ENCODE results near the gene DHX15.

The DHX15 gene

DNA sequence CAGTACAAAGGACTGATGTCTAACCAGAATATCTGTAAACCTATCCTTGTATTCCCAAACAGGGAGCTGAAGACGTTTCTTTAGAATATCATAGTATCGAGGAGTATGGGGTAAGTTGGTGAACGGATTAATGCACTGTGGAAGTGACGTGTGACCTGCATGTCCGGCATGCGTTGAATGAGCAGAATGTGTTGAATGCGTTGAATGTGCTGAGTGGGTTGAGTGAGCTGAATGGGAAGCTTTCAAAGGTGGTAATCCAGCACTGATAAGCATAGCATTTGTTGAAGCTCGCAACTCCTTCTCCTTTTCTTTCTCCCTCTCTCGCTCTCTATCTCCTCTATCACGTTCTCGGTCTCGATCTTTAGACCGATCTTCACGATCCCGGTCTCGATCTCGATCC lies 8.1 kb downstream of the DHX15 start:
- H3K18ac ChIP-seq (ENCODE audit: low read length) = no peak overlapping the region
- peaks cover 0 to 4% of the 10 kb centered on the region in 2 donors for H3K4me1 ChIP-seq (ENCODE audit: control insufficient read depth in 2 of 2, insufficient read depth in 1 of 2, low read depth in 1 of 2, low read length in 2 of 2)
- peaks cover 12 to 100% of the 10 kb centered on the region in 2 donors for H3K36me3 ChIP-seq (replicated peaks in 1 of 2; ENCODE audit: control insufficient read depth in 2 of 2, insufficient read depth in 2 of 2, low read length in 2 of 2)
- no peak overlapping the region for H3K4me2 ChIP-seq (ENCODE audit: insufficient read depth, low read length, poor library complexity, severe bottlenecking)
- no peaks in the 10 kb centered on the region for H3K27me3 ChIP-seq (ENCODE audit: control insufficient read depth in 3 of 3, insufficient read depth in 3 of 3, low read depth in 1 of 3, low read length in 3 of 3)
- H2AFZ ChIP-seq (ENCODE audit: low read length) = no peak overlapping the region
- WGBS, 2 donors (ENCODE audit: extremely low coverage in 2 of 2, insufficient read length in 2 of 2, insufficient replicate concordance in 1 of 2) = 100% methylated on average over 9 of the region's 17 CpGs; no CpG with 5 or more reads in 1 of the 2 donors
- H2BK120ac ChIP-seq (ENCODE audit: low read depth, low read length) = no peak overlapping the region
- H3K4ac ChIP-seq (ENCODE audit: low read length) = no peak overlapping the region
- H3K9ac ChIP-seq (ENCODE audit: low read depth, low read length, poor library complexity) = no peak overlapping the region
- H3K14ac ChIP-seq (ENCODE audit: low read length) = no peak overlapping the region
- H4K91ac ChIP-seq (ENCODE audit: low read depth, low read length, poor library complexity) = no peak overlapping the region
- no peak overlapping the region for H2BK15ac ChIP-seq (ENCODE audit: low read length)
- H3K27ac ChIP-seq (replicated peaks; ENCODE audit: low read length) = no peak overlapping the region
- peaks cover 2 to 44% of the 10 kb centered on the region in 2 donors for H3K9me3 ChIP-seq (replicated peaks in 1 of 2; ENCODE audit: control insufficient read depth in 2 of 2, insufficient read depth in 1 of 2, low read depth in 1 of 2, low read length in 2 of 2)
- H3K23ac ChIP-seq (ENCODE audit: low read depth, low read length, poor library complexity) = no peak overlapping the region
- H3K79me1 ChIP-seq (ENCODE audit: low read depth, low read length) = no peaks in the 10 kb centered on the region
- DNase-seq (ENCODE audit: low spot score) = no peak
- H2BK5ac ChIP-seq (ENCODE audit: low read length) = no peak overlapping the region
- H2BK12ac ChIP-seq (ENCODE audit: low read length) = no peak overlapping the region
- H4K8ac ChIP-seq (ENCODE audit: low read depth, low read length) = no peak overlapping the region
- no peak overlapping the region for H2AK5ac ChIP-seq (ENCODE audit: low read depth, low read length)
- H3K4me3 ChIP-seq (ENCODE audit: low read length in 2 of 2) = no peak overlapping the region

DNA sequence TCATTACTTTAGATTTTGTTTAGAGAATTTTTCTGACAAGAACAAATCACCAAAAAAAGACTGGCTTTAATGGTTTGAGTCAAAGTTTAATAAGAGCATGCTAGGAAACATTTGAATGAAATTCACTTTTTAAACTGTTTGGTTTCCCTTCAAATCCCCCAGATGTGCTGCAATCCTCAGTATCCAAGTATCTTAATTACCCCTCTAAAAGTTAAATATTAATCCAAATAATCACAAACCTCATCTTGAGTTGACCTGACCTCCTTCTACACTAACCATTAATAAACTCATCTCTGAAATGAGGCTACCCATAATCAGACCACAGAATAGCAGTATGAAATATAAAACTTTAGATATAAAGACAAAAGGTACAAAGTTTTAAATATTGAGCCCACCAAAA lies 10.1 kb downstream of the DHX15 start:
- H4K91ac ChIP-seq (ENCODE audit: low read depth, low read length, poor library complexity) = no peak overlapping the region
- peaks cover 1% of the 10 kb centered on the region for H3K79me1 ChIP-seq (ENCODE audit: low read depth, low read length)
- H3K18ac ChIP-seq (ENCODE audit: low read length) = no peak overlapping the region
- no peak overlapping the region for H3K4ac ChIP-seq (ENCODE audit: low read length)
- H2AFZ ChIP-seq (ENCODE audit: low read length) = no peak overlapping the region
- no peak overlapping the region for H2BK120ac ChIP-seq (ENCODE audit: low read depth, low read length)
- H3K9ac ChIP-seq (ENCODE audit: low read depth, low read length, poor library complexity) = no peak overlapping the region
- no peak overlapping the region for H3K14ac ChIP-seq (ENCODE audit: low read length)
- no peak overlapping the region for H2AK5ac ChIP-seq (ENCODE audit: low read depth, low read length)
- peaks cover 16 to 98% of the 10 kb centered on the region in 2 donors for H3K36me3 ChIP-seq (replicated peaks in 1 of 2; ENCODE audit: control insufficient read depth in 2 of 2, insufficient read depth in 2 of 2, low read length in 2 of 2)
- no peak overlapping the region for H3K27ac ChIP-seq (replicated peaks; ENCODE audit: low read length)
- H3K4me3 ChIP-seq (ENCODE audit: low read length in 2 of 2) = no peak overlapping the region
- H3K4me1 ChIP-seq (ENCODE audit: control insufficient read depth in 2 of 2, insufficient read depth in 1 of 2, low read depth in 1 of 2, low read length in 2 of 2) = peaks cover 0 to 5% of the 10 kb centered on the region in 2 donors
- H2BK5ac ChIP-seq (ENCODE audit: low read length) = no peak overlapping the region
- H3K27me3 ChIP-seq (ENCODE audit: control insufficient read depth in 3 of 3, insufficient read depth in 3 of 3, low read depth in 1 of 3, low read length in 3 of 3) = no peaks in the 10 kb centered on the region
- H3K4me2 ChIP-seq (ENCODE audit: insufficient read depth, low read length, poor library complexity, severe bottlenecking) = no peak overlapping the region
- H3K9me3 ChIP-seq (replicated peaks in 1 of 2; ENCODE audit: control insufficient read depth in 2 of 2, insufficient read depth in 1 of 2, low read depth in 1 of 2, low read length in 2 of 2) = peaks cover 2 to 31% of the 10 kb centered on the region in 2 donors
- no peak overlapping the region for H2BK15ac ChIP-seq (ENCODE audit: low read length)
- H2BK12ac ChIP-seq (ENCODE audit: low read length) = no peak overlapping the region
- H4K8ac ChIP-seq (ENCODE audit: low read depth, low read length) = no peak overlapping the region
- DNase-seq (ENCODE audit: low spot score) = no peak
- H3K23ac ChIP-seq (ENCODE audit: low read depth, low read length, poor library complexity) = no peak overlapping the region

DNA sequence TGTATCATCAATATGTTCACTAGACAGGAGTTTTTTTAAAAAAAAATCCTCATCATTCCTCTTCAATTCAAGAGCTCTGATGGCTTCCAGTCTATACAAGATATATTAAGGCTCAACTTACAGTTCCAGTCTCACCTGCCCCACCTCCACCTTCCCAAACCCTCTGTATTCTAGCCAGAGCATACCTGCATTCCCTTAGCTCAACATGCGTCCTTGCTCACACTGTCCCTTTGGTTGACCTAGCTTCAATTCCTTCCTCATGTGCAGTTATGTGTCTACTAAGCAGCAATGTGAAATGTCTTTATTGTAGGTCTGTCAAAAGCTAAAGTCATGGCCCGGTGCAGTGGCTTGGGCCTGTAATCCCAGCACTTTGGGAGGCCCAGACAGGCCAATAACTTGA lies 10.8 kb downstream of the DHX15 start:
- Histone ChIP-seq H3K36me3 (replicated peaks in 1 of 2; ENCODE audit: control insufficient read depth in 2 of 2, insufficient read depth in 2 of 2, low read length in 2 of 2) (peaks cover 16 to 98% of the 10 kb centered on the region in 2 donors), H4K8ac (ENCODE audit: low read depth, low read length) (no peak overlapping the region), H2AK5ac (ENCODE audit: low read depth, low read length) (no peak overlapping the region), H3K4ac (ENCODE audit: low read length) (no peak overlapping the region), H3K9me3 (replicated peaks in 1 of 2; ENCODE audit: control insufficient read depth in 2 of 2, insufficient read depth in 1 of 2, low read depth in 1 of 2, low read length in 2 of 2) (peaks cover 2 to 25% of the 10 kb centered on the region in 2 donors), H3K4me3 (ENCODE audit: low read length in 2 of 2) (no peak overlapping the region), H3K4me2 (ENCODE audit: insufficient read depth, low read length, poor library complexity, severe bottlenecking) (no peak overlapping the region), H4K91ac (ENCODE audit: low read depth, low read length, poor library complexity) (no peak overlapping the region), H2AFZ (ENCODE audit: low read length) (no peak overlapping the region), H3K79me1 (ENCODE audit: low read depth, low read length) (peaks cover 1% of the 10 kb centered on the region), H2BK120ac (ENCODE audit: low read depth, low read length) (no peak overlapping the region), H3K27ac (replicated peaks; ENCODE audit: low read length) (no peak overlapping the region), H3K9ac (ENCODE audit: low read depth, low read length, poor library complexity) (no peak overlapping the region), H3K23ac (ENCODE audit: low read depth, low read length, poor library complexity) (no peak overlapping the region), H3K14ac (ENCODE audit: low read length) (no peak overlapping the region), H2BK15ac (ENCODE audit: low read length) (no peak overlapping the region), H3K18ac (ENCODE audit: low read length) (no peak overlapping the region), H3K4me1 (ENCODE audit: control insufficient read depth in 2 of 2, insufficient read depth in 1 of 2, low read depth in 1 of 2, low read length in 2 of 2) (peaks cover 0 to 5% of the 10 kb centered on the region in 2 donors), H3K27me3 (ENCODE audit: control insufficient read depth in 3 of 3, insufficient read depth in 3 of 3, low read depth in 1 of 3, low read length in 3 of 3) (no peaks in the 10 kb centered on the region), H2BK5ac (ENCODE audit: low read length) (no peak overlapping the region), H2BK12ac (ENCODE audit: low read length) (no peak overlapping the region)
- no peak for DNase-seq (ENCODE audit: low spot score)
- WGBS, 2 donors (ENCODE audit: extremely low coverage in 2 of 2, insufficient read length in 2 of 2, insufficient replicate concordance in 1 of 2) = no CpG with 5 or more reads among the region's 2 CpGs

DNA sequence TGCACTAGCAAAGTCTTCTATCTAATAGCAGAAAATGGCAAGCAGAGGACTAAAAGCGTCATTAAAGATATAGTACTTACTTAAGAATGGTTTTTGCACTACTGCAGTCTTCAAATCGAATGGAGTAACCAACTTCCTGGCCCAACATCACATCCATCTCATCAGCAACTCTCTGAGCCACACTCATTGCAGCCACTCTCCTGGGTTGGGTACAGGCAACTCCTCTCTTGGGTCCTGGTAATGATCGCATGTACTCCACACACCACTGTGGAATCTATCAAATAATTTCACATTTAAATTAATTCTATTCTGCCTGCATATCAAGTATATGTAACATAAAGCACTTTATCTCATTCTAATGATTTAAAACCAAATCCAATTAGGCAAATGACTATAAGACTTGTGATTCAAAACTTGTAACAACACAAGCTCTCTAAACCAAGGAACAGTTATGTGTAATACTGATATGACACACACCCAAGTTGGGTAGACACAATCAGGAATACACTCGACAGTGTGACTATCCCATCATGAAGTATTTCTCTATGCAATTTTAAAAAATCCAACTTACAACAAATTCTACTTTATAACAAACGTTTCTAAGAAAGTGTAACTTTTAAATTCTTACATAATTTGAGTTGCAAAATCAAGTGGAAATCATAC lies 13.6 kb downstream of the DHX15 start:
- peaks cover 13 to 97% of the 10 kb centered on the region in 2 donors for H3K36me3 ChIP-seq (replicated peaks in 1 of 2; ENCODE audit: control insufficient read depth in 2 of 2, insufficient read depth in 2 of 2, low read length in 2 of 2)
- H2BK12ac ChIP-seq (ENCODE audit: low read length) = no peak overlapping the region
- no peak overlapping the region for H3K4ac ChIP-seq (ENCODE audit: low read length)
- no peaks in the 10 kb centered on the region for H3K27me3 ChIP-seq (ENCODE audit: control insufficient read depth in 3 of 3, insufficient read depth in 3 of 3, low read depth in 1 of 3, low read length in 3 of 3)
- no peak overlapping the region for H3K4me3 ChIP-seq (ENCODE audit: low read length in 2 of 2)
- H3K9me3 ChIP-seq (replicated peaks in 1 of 2; ENCODE audit: control insufficient read depth in 2 of 2, insufficient read depth in 1 of 2, low read depth in 1 of 2, low read length in 2 of 2) = peaks cover 2 to 26% of the 10 kb centered on the region in 2 donors
- no peak overlapping the region for H4K8ac ChIP-seq (ENCODE audit: low read depth, low read length)
- no peak overlapping the region for H2BK5ac ChIP-seq (ENCODE audit: low read length)
- no peak overlapping the region for H3K23ac ChIP-seq (ENCODE audit: low read depth, low read length, poor library complexity)
- H3K18ac ChIP-seq (ENCODE audit: low read length) = no peak overlapping the region
- H3K9ac ChIP-seq (ENCODE audit: low read depth, low read length, poor library complexity) = no peak overlapping the region
- no peak overlapping the region for H3K14ac ChIP-seq (ENCODE audit: low read length)
- no peak overlapping the region for H3K27ac ChIP-seq (replicated peaks; ENCODE audit: low read length)
- H2AK5ac ChIP-seq (ENCODE audit: low read depth, low read length) = no peak overlapping the region
- H3K79me1 ChIP-seq (ENCODE audit: low read depth, low read length) = peaks cover 1% of the 10 kb centered on the region
- no peak overlapping the region for H2BK15ac ChIP-seq (ENCODE audit: low read length)
- WGBS, 2 donors (ENCODE audit: extremely low coverage in 2 of 2, insufficient read length in 2 of 2, insufficient replicate concordance in 1 of 2) = 100% methylated on average over 1 of the region's 5 CpGs; no CpG with 5 or more reads in 1 of the 2 donors
- no peak overlapping the region for H3K4me2 ChIP-seq (ENCODE audit: insufficient read depth, low read length, poor library complexity, severe bottlenecking)
- peaks cover 0 to 2% of the 10 kb centered on the region in 2 donors for H3K4me1 ChIP-seq (ENCODE audit: control insufficient read depth in 2 of 2, insufficient read depth in 1 of 2, low read depth in 1 of 2, low read length in 2 of 2)
- no peak overlapping the region for H2BK120ac ChIP-seq (ENCODE audit: low read depth, low read length)
- DNase-seq (ENCODE audit: low spot score) = no peak
- H2AFZ ChIP-seq (ENCODE audit: low read length) = no peak overlapping the region
- H4K91ac ChIP-seq (ENCODE audit: low read depth, low read length, poor library complexity) = no peak overlapping the region

Data from neuronal stem cell (in vitro differentiated cells).